HL-60/S4 (cell line): ENCODE data around the gene KIF4B.

Experiments
- in situ Hi-C: fragments of 300-500 bp; cut with MboI; formaldehyde crosslinking; loops from 2 replicates; pipeline ENCODE4 v1.14.3; 2022; ENCODE audit warnings: low sequenced_read_pairs

The KIF4B gene

DNA sequence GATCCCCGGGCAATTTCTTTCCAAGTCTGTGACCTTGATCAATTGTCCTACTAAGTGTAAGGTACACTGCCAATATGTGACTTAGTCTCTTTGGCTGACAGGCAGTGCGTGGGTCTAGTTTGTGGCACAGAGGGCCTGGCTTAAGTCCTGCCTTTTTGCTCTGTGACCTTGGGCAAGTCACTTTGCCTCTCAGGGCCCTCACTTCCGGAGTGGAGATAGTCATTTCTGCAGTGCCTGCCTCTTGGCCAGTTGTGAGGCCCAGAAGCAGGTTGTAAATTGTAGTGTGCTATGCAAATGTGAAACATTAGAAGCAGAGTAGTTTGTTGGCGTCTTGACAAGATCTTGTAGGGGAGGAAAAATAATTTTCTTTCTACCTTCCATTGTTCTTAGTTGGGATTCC lies 39.0 kb downstream of the KIF4B start:
- in situ Hi-C loops: no loop called here

DNA sequence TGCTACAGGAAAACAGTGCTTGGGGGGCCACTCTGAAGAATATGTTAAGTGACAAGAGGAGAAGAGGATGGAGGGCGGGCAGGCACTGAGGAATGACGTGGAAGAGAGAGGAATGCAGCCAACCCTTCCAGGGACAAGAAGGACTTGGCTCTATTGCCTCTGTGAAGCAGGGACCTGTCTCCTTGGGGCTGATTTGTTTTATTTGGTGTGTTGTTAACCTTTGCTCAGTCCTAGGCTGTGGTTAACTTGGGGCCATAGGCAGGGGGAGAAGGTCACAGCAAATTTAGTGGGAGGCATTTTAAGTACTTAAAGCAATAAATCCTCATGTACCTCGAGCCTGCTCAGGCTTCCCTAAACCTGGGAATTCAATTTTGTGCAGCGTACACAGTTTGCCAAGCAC lies 39.9 kb downstream of the KIF4B start:
- in situ Hi-C loops: no loop called here

DNA sequence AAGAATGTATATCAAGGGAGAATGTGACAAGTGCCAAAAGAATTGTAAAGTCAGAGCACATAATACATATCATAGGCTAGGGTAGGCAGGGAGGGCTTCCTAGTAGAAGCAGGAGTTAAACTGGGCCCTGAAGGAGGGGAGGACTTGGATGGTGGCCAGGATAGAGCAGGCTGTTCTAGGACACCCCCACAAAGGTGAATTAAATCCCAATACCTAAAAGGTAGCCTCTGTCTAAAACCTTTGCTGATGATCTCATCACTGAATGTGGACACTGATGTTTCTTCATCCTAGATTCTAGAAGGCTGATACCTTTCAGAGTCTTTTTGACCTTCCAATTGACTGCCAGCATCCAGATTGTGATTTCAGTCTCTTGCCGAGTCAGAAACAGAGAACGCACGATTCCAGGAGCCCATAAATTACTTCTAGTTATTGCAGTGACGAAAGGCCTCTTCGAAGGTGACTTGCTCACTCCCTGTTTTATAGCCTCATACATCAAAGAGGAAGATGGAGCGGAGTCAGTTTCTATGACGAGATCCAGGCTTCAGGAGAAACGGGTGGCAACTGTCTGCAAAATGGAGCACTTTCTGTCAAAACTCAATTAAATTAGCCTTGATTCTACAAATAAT lies 43.2 kb downstream of the KIF4B start:
- in situ Hi-C loops: no loop called here

- in situ Hi-C loops: no loop called here
Measured at GRCh38 chr5:155057626-155058025, 44.1 kb downstream of the KIF4B start.

DNA sequence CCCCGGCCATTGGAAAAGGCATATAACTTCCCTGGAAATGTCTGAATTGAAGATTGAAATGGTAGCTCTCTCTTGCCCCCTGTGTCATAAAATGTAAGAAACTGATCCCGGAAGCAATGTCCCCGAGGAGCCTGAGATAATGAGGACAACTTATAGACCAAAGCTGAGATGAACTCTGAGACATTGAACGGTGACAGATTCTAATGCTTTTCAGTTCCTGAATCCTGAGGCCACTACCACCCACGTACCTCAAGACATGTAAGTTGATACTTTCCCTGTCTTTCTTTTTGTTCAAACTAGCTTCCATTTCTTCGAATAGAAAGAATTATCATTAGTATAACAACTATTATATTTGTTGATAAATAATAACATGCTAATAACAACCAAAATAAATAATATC lies 51.0 kb downstream of the KIF4B start:
- in situ Hi-C loops: no loop called here

- in situ Hi-C loops: no loop called here
Measured at GRCh38 chr5:155066886-155067595, 53.5 kb downstream of the KIF4B start.
